Measurements from ENCODE around the gene NFS1.
"Not testable (repeated sequence)": the region's sequence is repeated elsewhere in the genome, so short reads cannot be mapped to it uniquely, and the experiment has no call there.

Gene NFS1

GRCh38 chr20:35699127-35699956, at the start of gene NFS1, which contains the start of gene ROMO1:
Gene NFS1, minus strand, starts transcription at chr20:35699352. Its CDS starts 64 bp downstream, at chr20:35699288.
Gene ROMO1, plus strand, starts transcription at chr20:35699405. Its CDS starts 228 bp downstream, at chr20:35699633.
- DNase-seq (ENCODE audit: low read depth), result peak; percentile 74

GRCh38 chr20:35744492-35744841, 45.3 kb upstream of the NFS1 start:
- not testable (repeated sequence) for DNase-seq (ENCODE audit: low read depth)

GRCh38 chr20:35743693-35744491, 44.7 kb upstream of the NFS1 start:
- no peak for DNase-seq (ENCODE audit: low read depth)

- DNase-seq (ENCODE audit: low read depth), result peak; percentile 40
Observed at GRCh38 chr20:35742741-35743523, 43.8 kb upstream of the NFS1 start.

- DNase-seq (ENCODE audit: low read depth), result peak; percentile 100
Observed at GRCh38 chr20:35741892-35742740, 43.0 kb upstream of the NFS1 start, which contains the start of gene RBM39. Gene RBM39, minus strand, starts transcription at chr20:35742260. Its CDS starts 1,386 bp downstream, at chr20:35740874.

- DNase-seq (ENCODE audit: low read depth), result peak; percentile 56
Observed at GRCh38 chr20:35739294-35740163, 40.4 kb upstream of the NFS1 start.

- DNase-seq (ENCODE audit: low read depth), result no peak
Observed at GRCh38 chr20:35738410-35739179, 39.4 kb upstream of the NFS1 start.

GRCh38 chr20:35737865-35738333, 38.7 kb upstream of the NFS1 start:
- no peak for DNase-seq (ENCODE audit: low read depth)

GRCh38 chr20:35735826-35736470, 36.8 kb upstream of the NFS1 start:
- peak; percentile 55 for DNase-seq (ENCODE audit: low read depth)

GRCh38 chr20:35734777-35735649, 35.9 kb upstream of the NFS1 start:
- no peak for DNase-seq (ENCODE audit: low read depth)

GRCh38 chr20:35734374-35734773, 35.2 kb upstream of the NFS1 start:
- no peak for DNase-seq (ENCODE audit: low read depth)

GRCh38 chr20:35732644-35732982, 33.5 kb upstream of the NFS1 start:
- DNase-seq (ENCODE audit: low read depth), result no peak

- DNase-seq (ENCODE audit: low read depth), result no peak
Observed at GRCh38 chr20:35731862-35732643, 32.9 kb upstream of the NFS1 start.

GRCh38 chr20:35731469-35731788, 32.3 kb upstream of the NFS1 start:
- no peak for DNase-seq (ENCODE audit: low read depth)

GRCh38 chr20:35730583-35731468, 31.7 kb upstream of the NFS1 start:
- DNase-seq (ENCODE audit: low read depth), result peak; percentile 66
